Stimulated activated CD4-positive, alpha-beta T cell treated with anti-CD3 and anti-CD28 coated beads, Interleukin-4, amount 100 ng/mL, for 1 hour (primary cell): ENCODE data around the gene OST4.
A peak's percentile ranks its signal among the peaks of the same experiment; 100 is the strongest.

Experiments
- DNase-seq: peaks from one replicate; pipeline ENCODE4 v3.0.0-alpha.2; 2020

Gene OST4

GRCh38 chr2:27092696-27093429 lies 21.4 kb upstream of the OST4 start:
- no peak for DNase-seq

DNA sequence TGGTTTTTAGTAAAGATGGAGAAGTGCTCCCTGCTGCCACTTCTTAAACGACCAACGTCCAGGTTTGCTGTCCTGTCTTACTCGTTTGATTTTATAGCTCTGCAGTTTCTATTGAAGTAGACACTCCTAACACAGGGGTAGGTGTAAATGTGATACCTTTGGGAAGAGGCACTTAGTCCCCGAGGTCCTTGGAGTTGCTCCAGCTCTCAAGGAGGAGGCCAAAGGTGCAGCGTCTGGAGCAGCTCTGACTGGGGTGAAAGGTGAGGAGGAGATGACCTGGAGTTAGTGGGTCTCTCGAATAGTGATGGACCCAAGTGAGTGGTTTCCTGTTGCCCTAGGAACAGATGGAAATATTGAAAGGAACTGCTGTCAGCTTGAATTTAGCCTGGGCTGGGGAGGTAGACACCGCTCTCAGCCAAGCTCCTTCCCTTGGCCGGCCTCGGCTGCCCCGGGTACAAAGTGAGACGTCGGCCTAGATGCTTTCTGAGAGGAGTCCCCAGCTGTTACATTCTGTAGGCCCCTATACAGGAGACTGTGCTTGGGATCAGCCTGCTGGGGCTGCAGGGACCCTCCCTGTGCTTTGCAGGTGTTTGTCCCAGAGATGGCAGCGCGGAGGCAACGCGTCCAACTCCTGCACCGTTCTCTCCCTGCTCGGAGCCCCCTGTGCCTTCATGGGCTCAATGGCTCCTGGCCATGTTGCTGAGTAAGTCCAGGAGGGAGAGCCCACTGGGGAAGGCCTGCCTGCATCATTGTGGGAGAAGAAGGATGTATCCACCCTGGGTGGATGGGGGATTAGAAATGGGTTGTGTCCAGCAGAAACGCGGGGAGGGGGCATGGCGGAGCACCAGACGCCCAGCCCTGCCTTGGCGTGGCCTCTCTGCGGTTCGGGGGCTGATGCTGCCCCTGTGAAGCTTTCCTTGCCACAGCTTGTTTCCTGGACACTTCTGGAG lies 20.6 kb upstream of the OST4 start:
- DNase-seq, result no peak

GRCh38 chr2:27089111-27089954 lies 17.9 kb upstream of the OST4 start:
- DNase-seq, result no peak

DNA sequence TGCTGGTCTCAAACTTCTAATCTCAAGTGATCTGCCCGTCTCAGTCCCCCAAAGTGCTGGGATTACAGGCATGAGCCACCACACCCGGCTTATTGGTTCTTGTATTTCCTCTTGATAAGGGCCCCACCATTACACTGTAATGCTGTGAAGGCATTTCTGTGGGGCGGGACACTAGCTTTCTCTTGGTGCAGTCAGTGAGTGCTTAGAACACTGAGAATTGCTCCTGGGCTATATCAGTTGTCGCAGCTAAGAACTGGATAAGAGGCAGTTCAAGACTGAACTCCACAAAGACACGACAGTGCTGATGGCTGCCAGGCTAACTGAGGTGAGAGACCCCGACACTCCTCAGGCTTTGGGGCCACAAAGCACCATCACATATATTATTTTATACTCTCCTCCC lies 17.2 kb upstream of the OST4 start:
- DNase-seq, result no peak

DNA sequence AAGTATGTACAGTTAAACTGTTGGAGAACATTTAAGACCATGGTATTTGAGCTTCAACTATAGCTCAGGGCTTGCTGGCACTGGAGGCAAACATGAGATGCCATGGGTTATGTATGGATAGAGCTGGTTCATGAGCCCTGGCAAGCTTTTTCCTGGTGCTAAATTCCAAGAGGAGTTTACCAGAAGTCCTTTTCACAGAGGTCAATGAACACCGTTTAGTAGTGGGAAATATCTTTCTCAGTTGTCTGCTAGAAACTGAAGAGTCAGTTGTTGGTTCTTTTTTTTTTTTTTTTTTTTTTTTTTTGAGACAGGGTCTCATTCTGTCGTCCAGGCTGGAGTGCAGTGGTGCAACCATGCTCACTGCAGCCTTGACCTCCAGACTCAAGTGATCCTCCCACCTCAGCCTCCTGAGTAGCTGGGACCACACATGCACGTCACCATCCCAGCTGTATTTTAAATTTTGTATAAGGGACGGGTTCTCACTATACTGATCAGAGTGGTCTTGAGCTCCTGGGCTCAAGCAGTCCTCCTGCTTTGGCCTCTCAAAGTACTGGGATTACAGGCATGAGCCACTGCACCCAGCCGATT lies 16.5 kb upstream of the OST4 start:
- no peak for DNase-seq

GRCh38 chr2:27086724-27087593 lies 15.5 kb upstream of the OST4 start, which contains the start of gene KHK:
TSS of gene KHK (plus strand) at chr2:27086772. CDS start at chr2:27087260, 488 bp downstream.
- peak; percentile 22 for DNase-seq

GRCh38 chr2:27086090-27086723 lies 14.8 kb upstream of the OST4 start:
- DNase-seq, result peak; percentile 98

- DNase-seq, result peak; percentile 43
Observed at GRCh38 chr2:27085673-27086089, 14.2 kb upstream of the OST4 start.

DNA sequence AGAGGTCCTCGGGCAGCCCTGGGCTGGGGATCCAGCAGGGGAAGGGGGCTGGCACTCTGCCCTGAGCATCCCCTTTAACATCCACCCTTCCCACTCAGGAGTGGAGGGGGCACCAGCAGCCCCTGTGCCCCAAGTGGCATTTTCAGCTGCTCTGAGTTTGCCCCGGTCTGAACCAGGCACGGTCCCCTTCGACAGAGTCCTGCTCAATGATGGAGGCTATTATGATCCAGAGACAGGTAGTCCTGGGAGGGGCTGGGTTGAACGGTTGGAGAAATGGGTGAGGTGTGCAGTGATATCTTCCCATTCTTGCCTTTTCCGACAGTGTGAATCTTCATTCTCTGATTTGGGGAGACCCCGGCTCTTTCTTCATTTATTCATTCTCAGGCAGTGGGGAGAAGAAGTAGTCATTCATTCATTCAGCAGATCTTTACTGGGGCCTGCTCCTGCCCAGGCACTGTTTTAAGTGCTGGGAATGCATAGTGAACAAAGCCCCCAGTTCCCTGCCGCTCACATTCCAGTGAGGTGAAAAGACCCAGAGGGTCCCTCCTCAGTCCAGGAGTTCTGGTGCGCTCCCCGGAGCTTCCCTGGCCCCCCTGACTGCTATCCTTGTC lies 13.7 kb upstream of the OST4 start:
- no peak for DNase-seq

DNA sequence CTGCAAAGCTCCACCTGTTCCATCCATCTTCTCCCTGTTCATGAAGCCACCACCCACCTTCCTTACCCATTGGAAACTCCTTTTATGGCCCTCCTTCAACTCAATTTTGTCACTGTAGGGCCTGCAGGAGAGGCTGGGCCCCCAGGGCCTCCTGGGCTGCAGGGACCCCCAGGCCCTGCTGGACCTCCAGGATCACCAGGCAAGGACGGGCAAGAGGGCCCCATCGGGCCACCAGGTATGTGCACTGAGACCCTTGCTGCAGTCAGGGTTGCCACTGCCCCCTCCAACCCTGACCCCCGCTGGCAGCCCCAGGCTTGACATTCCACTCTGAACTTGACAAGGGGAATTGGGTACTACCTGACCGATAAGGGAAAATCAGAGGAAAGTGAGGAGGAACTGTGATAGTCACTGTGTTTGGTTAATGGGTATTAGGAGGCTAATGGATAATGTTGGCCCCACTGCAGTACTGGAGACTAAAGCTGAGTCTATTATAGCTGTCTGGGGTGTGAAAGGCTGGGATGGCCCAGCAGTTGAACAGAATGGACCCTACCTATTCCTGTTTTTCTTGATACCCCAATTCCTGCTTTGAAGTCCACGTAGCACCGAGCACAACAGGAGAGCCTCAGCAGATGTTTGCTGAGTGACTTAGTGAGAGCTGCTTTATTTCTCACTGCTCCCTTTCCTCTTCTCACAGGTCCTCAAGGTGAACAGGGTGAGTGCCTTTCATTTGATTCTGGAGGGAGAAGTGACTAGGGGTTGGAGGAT lies 13.0 kb upstream of the OST4 start:
- no peak for DNase-seq

DNA sequence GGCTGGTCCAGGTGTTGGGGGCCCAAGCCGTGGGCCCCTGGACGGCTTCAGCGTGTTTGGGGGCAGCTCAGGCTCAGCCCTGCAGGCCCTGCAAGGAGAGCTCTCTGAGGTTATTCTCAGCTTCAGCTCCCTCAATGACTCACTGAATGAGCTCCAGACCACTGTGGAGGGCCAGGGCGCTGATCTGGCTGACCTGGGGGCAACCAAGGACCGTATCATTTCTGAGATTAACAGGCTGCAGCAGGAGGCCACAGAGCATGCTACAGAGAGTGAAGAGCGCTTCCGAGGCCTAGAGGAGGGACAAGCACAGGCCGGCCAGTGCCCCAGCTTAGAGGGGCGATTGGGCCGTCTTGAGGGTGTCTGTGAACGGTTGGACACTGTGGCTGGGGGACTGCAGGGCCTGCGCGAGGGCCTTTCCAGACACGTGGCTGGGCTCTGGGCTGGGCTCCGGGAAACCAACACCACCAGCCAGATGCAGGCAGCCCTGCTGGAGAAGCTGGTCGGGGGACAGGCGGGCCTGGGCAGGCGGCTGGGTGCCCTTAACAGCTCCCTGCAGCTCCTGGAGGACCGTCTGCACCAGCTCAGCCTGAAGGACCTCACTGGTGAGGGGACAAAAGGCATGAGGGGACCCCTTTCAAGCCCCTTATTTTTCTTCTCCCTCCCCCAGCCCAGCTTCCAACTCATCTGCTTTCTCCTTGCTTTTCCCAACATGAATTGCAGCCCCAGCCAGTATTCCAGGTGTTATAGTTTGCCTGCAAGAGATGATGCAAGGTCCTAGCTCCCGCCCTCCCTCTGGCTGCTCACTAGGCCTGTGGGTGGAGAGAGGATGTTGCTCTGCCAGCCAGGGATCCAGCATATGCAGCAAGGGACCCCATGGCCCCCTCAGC lies 12.2 kb upstream of the OST4 start:
- no peak for DNase-seq

- DNase-seq, result no peak
Observed at GRCh38 chr2:27082773-27083409, 11.4 kb upstream of the OST4 start.

DNA sequence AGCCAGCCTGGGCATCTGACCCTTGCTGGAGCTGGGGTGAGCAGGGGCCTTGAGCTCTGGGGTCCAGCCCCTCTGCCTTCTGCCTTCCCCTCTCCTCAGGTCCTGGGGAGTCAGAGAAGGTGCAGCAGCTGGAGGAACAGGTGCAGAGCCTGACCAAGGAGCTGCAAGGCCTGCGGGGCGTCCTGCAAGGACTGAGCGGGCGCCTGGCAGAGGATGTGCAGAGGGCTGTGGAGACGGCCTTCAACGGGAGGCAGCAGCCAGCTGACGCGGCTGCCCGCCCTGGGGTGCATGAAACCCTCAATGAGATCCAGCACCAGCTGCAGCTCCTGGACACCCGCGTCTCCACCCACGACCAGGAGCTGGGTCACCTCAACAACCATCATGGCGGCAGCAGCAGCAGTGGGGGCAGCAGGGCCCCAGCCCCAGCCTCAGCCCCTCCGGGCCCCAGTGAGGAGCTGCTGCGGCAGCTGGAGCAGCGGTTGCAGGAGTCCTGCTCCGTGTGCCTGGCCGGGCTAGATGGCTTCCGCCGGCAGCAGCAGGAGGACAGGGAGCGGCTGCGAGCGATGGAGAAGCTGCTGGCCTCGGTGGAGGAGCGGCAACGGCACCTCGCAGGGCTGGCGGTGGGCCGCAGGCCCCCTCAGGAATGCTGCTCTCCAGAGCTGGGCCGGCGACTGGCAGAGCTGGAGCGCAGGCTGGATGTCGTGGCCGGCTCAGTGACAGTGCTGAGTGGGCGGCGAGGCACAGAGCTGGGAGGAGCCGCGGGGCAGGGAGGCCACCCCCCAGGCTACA lies 10.7 kb upstream of the OST4 start:
- DNase-seq, result no peak

- DNase-seq, result no peak
Observed at GRCh38 chr2:27080603-27080936, 9.1 kb upstream of the OST4 start.

DNA sequence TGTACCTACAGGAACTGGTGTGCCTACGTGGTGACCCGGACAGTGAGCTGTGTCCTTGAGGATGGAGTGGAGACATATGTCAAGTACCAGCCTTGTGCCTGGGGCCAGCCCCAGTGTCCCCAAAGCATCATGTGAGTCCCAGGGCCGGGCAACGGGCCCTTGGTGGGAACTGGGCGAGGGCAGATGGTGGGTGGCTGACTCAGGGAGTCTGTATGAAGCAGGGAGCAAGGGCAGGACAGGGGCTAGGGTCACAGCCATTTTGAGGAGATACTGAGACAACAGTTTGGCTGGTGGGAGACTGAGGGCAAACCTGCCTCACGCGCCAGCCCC lies 8.7 kb upstream of the OST4 start:
- DNase-seq, result no peak

- no peak for DNase-seq
Observed at GRCh38 chr2:27079233-27080139, 8.0 kb upstream of the OST4 start.
